HEK293 (cell line): ENCODE results near the gene PAK4.

Experiments used
- GFI1B ChIP-seq: fragments of 450-650 bp; formaldehyde crosslinking; IDR thresholded peaks from 2 replicates; pipeline ENCODE4 v1.5.1; 2016; ENCODE audit warnings: missing biosample characterization, missing genetic modification characterization
- RBAK ChIP-seq: fragments of 450-650 bp; formaldehyde crosslinking; IDR thresholded peaks from 2 replicates; pipeline ENCODE4 v1.5.1; 2016; ENCODE audit warnings: missing biosample characterization, missing genetic modification characterization
- SCRT2 ChIP-seq: fragments of 450-650 bp; formaldehyde crosslinking; IDR thresholded peaks from 2 replicates; pipeline ENCODE4 v1.5.1; 2016; ENCODE audit warnings: missing biosample characterization, missing genetic modification characterization
- SETDB1 ChIP-seq: IDR thresholded peaks from one replicate; pipeline ENCODE4 v1.6.1; 2017; ENCODE audit warnings: mild to moderate bottlenecking, low read length, moderate library complexity, mixed read lengths; ENCODE audit not compliant: insufficient read length
- SP3 ChIP-seq: fragments of 450-650 bp; formaldehyde crosslinking; IDR thresholded peaks from 2 replicates; pipeline ENCODE4 v1.5.1; 2016; ENCODE audit warnings: missing biosample characterization, missing genetic modification characterization
- ZEB2 ChIP-seq: fragments of 450-650 bp; formaldehyde crosslinking; IDR thresholded peaks from 2 replicates; pipeline ENCODE4 v1.5.1; 2016; ENCODE audit warnings: missing biosample characterization, missing genetic modification characterization
- ZNF133 ChIP-seq: fragments of 450-650 bp; formaldehyde crosslinking; IDR thresholded peaks from 2 replicates; pipeline ENCODE4 v1.5.1; 2016; ENCODE audit warnings: missing biosample characterization, missing genetic modification characterization
- ZNF140 ChIP-seq: fragments of 450-650 bp; formaldehyde crosslinking; IDR thresholded peaks from 2 replicates; pipeline ENCODE4 v1.5.1; 2016; ENCODE audit warnings: missing biosample characterization, missing genetic modification characterization
- ZNF146 ChIP-seq: fragments of 450-650 bp; formaldehyde crosslinking; IDR thresholded peaks from 2 replicates; pipeline ENCODE4 v1.5.1; 2016; ENCODE audit warnings: missing biosample characterization, missing genetic modification characterization
- ZNF148 ChIP-seq: fragments of 450-650 bp; formaldehyde crosslinking; IDR thresholded peaks from 2 replicates; pipeline ENCODE4 v1.5.0; 2017; ENCODE audit warnings: missing biosample characterization, missing genetic modification characterization, borderline replicate concordance
- ZNF23 ChIP-seq: fragments of 450-650 bp; formaldehyde crosslinking; IDR thresholded peaks from 2 replicates; pipeline ENCODE4 v1.5.1; 2016; ENCODE audit warnings: missing biosample characterization, missing genetic modification characterization, borderline replicate concordance
- ZNF311 ChIP-seq: fragments of 450-650 bp; formaldehyde crosslinking; IDR thresholded peaks from 2 replicates; pipeline ENCODE4 v1.5.1; 2017; ENCODE audit warnings: missing biosample characterization, missing genetic modification characterization, borderline replicate concordance
- ZNF37A ChIP-seq: fragments of 450-650 bp; IDR thresholded peaks from 2 replicates; pipeline ENCODE4 v1.5.1; 2018; ENCODE audit warnings: missing biosample characterization, missing genetic modification characterization
- ZNF549 ChIP-seq: fragments of 450-650 bp; IDR thresholded peaks from 2 replicates; pipeline ENCODE4 v1.5.1; 2018; ENCODE audit warnings: missing biosample characterization, missing genetic modification characterization, mild to moderate bottlenecking, inconsistent platforms, moderate library complexity
- ZNF624 ChIP-seq: fragments of 450-650 bp; formaldehyde crosslinking; IDR thresholded peaks from 2 replicates; pipeline ENCODE4 v1.5.1; 2017; ENCODE audit warnings: missing biosample characterization, missing genetic modification characterization
- ZNF692 ChIP-seq: fragments of 450-650 bp; formaldehyde crosslinking; IDR thresholded peaks from 2 replicates; pipeline ENCODE4 v1.5.1; 2016; ENCODE audit warnings: missing biosample characterization, missing genetic modification characterization
- ZSCAN23 ChIP-seq: fragments of 450-650 bp; formaldehyde crosslinking; IDR thresholded peaks from 2 replicates; pipeline ENCODE4 v1.5.1; 2016; ENCODE audit warnings: missing biosample characterization, missing genetic modification characterization
- ZSCAN5A ChIP-seq: fragments of 450-650 bp; formaldehyde crosslinking; IDR thresholded peaks from 2 replicates; pipeline ENCODE4 v1.5.1; 2016; ENCODE audit warnings: missing biosample characterization, missing genetic modification characterization
- TF ChIP-seq, protein P1 (sequence below): fragments of 450-650 bp; formaldehyde crosslinking; conservative IDR thresholded peaks from 2 replicates; pipeline ENCODE4 v1.5.1; 2016; ENCODE audit warnings: low read depth, missing biosample characterization, missing genetic modification characterization
- TF ChIP-seq, protein P2 (sequence below): fragments of 450-650 bp; formaldehyde crosslinking; IDR thresholded peaks from 2 replicates; pipeline ENCODE4 v1.5.1; 2016; ENCODE audit warnings: missing biosample characterization, missing genetic modification characterization
- TF ChIP-seq, protein P3 (sequence below): sonication (generic); formaldehyde crosslinking; IDR thresholded peaks from 2 replicates; pipeline ENCODE4 v1.8.1; 2022; ENCODE audit warnings: mild to moderate bottlenecking, moderate library complexity, missing genetic modification reagents
- TF ChIP-seq, protein P4 (sequence below): fragments of 450-650 bp; formaldehyde crosslinking; IDR thresholded peaks from 2 replicates; pipeline ENCODE4 v1.5.1; 2016; ENCODE audit warnings: missing biosample characterization, missing genetic modification characterization

The PAK4 gene

GRCh38 chr19:39125199-39125553, 410 bp upstream of the PAK4 start (continued):
- TF ChIP-seq, protein P1, sequence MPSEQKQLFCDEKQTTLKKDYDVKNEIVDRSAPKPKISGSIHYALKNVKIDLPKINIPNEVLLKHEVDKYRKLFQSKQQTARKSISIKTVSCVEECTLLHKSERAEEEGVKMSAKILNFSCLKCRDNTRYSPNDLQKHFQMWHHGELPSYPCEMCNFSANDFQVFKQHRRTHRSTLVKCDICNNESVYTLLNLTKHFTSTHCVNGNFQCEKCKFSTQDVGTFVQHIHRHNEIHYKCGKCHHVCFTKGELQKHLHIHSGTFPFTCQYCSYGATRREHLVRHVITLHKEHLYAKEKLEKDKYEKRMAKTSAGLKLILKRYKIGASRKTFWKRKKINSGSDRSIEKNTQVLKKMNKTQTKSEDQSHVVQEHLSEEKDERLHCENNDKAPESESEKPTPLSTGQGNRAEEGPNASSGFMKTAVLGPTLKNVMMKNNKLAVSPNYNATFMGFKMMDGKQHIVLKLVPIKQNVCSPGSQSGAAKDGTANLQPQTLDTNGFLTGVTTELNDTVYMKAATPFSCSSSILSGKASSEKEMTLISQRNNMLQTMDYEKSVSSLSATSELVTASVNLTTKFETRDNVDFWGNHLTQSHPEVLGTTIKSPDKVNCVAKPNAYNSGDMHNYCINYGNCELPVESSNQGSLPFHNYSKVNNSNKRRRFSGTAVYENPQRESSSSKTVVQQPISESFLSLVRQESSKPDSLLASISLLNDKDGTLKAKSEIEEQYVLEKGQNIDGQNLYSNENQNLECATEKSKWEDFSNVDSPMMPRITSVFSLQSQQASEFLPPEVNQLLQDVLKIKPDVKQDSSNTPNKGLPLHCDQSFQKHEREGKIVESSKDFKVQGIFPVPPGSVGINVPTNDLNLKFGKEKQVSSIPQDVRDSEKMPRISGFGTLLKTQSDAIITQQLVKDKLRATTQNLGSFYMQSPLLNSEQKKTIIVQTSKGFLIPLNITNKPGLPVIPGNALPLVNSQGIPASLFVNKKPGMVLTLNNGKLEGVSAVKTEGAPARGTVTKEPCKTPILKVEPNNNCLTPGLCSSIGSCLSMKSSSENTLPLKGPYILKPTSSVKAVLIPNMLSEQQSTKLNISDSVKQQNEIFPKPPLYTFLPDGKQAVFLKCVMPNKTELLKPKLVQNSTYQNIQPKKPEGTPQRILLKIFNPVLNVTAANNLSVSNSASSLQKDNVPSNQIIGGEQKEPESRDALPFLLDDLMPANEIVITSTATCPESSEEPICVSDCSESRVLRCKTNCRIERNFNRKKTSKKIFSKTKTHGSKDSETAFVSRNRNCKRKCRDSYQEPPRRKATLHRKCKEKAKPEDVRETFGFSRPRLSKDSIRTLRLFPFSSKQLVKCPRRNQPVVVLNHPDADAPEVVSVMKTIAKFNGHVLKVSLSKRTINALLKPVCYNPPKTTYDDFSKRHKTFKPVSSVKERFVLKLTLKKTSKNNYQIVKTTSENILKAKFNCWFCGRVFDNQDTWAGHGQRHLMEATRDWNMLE (tag by site-specific recombination), result peak; percentile 44; the same call in 1 of the 2 replicates
- TF ChIP-seq ZNF148 (tag by site-specific recombination), result 0 out of 2 replicates have a peak, but pooled peaks have one; percentile 29
- no peak for TF ChIP-seq ZNF23
- TF ChIP-seq ZNF311 (tag by site-specific recombination), result no peak
- TF ChIP-seq, protein P2, sequence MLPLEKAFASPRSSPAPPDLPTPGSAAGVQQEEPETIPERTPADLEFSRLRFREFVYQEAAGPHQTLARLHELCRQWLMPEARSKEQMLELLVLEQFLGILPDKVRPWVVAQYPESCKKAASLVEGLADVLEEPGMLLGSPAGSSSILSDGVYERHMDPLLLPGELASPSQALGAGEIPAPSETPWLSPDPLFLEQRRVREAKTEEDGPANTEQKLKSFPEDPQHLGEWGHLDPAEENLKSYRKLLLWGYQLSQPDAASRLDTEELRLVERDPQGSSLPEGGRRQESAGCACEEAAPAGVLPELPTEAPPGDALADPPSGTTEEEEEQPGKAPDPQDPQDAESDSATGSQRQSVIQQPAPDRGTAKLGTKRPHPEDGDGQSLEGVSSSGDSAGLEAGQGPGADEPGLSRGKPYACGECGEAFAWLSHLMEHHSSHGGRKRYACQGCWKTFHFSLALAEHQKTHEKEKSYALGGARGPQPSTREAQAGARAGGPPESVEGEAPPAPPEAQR (tag by site-specific recombination), result peak; percentile 74; the same call in 1 of the 2 replicates
- TF ChIP-seq ZNF140 (tag by site-specific recombination), result no peak
- no peak for TF ChIP-seq RBAK (tag by site-specific recombination)
- TF ChIP-seq ZSCAN5A (tag by site-specific recombination), result 0 out of 2 replicates have a peak, but pooled peaks have one; percentile 48
- TF ChIP-seq ZNF692, result peak; percentile 100
- TF ChIP-seq ZNF146, result no peak
- no peak for TF ChIP-seq ZNF549 (tag by site-specific recombination)
- TF ChIP-seq ZNF133 (tag by site-specific recombination), result no peak
- no peak for TF ChIP-seq ZNF37A
- TF ChIP-seq, protein P3, sequence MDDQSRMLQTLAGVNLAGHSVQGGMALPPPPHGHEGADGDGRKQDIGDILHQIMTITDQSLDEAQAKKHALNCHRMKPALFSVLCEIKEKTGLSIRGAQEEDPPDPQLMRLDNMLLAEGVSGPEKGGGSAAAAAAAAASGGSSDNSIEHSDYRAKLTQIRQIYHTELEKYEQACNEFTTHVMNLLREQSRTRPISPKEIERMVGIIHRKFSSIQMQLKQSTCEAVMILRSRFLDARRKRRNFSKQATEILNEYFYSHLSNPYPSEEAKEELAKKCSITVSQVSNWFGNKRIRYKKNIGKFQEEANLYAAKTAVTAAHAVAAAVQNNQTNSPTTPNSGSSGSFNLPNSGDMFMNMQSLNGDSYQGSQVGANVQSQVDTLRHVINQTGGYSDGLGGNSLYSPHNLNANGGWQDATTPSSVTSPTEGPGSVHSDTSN (CRISPR knock-in tag), result no peak
- 0 out of 2 replicates have a peak, but pooled peaks have one; percentile 14 for TF ChIP-seq GFI1B (tag by site-specific recombination)
- peak; percentile 35; the same call in 1 of the 2 replicates for TF ChIP-seq ZSCAN23 (tag by site-specific recombination)
- no peak for TF ChIP-seq SP3 (tag by site-specific recombination)
- peak; percentile 37 for TF ChIP-seq SETDB1
- TF ChIP-seq, protein P4, sequence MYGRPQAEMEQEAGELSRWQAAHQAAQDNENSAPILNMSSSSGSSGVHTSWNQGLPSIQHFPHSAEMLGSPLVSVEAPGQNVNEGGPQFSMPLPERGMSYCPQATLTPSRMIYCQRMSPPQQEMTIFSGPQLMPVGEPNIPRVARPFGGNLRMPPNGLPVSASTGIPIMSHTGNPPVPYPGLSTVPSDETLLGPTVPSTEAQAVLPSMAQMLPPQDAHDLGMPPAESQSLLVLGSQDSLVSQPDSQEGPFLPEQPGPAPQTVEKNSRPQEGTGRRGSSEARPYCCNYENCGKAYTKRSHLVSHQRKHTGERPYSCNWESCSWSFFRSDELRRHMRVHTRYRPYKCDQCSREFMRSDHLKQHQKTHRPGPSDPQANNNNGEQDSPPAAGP (tag by site-specific recombination), result no peak
- TF ChIP-seq ZEB2 (tag by site-specific recombination), result no peak
- TF ChIP-seq ZNF624 (tag by site-specific recombination), result no peak
- no peak for TF ChIP-seq SCRT2 (tag by site-specific recombination)
